ENCODE results near the gene FBXL19.
"Not testable (repeated sequence)": the region's sequence is repeated elsewhere in the genome, so short reads cannot be mapped to it uniquely, and the experiment has no call there.

FBXL19 gene, protein sequence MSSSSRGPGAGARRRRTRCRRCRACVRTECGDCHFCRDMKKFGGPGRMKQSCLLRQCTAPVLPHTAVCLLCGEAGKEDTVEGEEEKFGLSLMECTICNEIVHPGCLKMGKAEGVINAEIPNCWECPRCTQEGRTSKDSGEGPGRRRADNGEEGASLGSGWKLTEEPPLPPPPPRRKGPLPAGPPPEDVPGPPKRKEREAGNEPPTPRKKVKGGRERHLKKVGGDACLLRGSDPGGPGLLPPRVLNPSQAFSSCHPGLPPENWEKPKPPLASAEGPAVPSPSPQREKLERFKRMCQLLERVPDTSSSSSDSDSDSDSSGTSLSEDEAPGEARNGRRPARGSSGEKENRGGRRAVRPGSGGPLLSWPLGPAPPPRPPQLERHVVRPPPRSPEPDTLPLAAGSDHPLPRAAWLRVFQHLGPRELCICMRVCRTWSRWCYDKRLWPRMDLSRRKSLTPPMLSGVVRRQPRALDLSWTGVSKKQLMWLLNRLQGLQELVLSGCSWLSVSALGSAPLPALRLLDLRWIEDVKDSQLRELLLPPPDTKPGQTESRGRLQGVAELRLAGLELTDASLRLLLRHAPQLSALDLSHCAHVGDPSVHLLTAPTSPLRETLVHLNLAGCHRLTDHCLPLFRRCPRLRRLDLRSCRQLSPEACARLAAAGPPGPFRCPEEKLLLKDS

GRCh38 chr16:30923554-30924075 is at the start of gene FBXL19:
Gene FBXL19 (plus strand): TSS chr16:30923572. CDS start chr16:30925755, 2,183 bp downstream.
- DNase-seq, result no peak

- no peak for DNase-seq
These were observed 49.0 kb upstream of the FBXL19 start for GRCh38 chr16:30874244-30874820.

GRCh38 chr16:30874821-30875717 is 48.3 kb upstream of the FBXL19 start:
- DNase-seq, result peak; percentile 95

DNA sequence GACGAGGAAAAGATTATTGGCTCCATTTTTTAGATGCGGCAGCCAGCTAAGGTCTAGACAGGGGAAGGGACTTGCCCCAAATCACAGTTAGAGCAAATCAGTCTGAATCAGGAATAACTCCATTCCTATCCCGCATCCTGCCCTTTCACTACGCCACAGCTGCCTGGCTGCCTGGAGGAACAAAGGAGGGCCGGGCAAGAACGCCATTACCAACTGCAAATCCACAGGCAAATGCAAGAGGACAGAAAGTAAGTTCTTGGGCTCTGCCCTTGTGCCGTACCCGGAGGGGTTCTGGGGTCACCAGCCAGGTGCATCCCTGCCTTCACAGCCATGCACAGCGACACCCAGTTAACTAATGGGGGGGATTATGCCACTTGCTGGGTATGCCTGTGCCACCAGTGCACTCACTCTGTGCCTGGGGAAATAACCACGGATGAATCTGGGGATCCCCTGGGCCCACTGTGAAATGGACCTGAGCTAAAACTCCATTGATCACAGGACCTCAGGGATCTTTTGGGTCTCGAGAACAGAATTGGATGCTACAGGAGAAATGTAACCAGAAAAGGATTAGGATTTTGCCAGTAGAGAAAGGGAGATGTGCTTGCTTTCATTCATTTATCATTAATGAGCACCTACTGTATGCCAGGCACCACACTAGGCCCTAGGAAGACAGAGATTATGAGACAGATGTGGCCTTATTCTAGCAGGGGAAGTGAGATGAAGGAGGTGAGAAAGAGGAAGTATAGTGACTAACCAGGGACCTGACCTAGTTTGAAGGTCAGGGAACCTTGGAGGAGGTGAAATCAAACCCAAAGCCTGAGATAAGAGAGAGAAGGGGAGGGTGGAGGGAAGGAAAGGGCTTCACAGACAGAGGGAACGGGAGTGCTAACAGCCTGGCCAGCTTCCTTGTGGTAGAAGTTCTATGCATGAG is 47.2 kb upstream of the FBXL19 start:
- peak; percentile 73 for DNase-seq

DNA sequence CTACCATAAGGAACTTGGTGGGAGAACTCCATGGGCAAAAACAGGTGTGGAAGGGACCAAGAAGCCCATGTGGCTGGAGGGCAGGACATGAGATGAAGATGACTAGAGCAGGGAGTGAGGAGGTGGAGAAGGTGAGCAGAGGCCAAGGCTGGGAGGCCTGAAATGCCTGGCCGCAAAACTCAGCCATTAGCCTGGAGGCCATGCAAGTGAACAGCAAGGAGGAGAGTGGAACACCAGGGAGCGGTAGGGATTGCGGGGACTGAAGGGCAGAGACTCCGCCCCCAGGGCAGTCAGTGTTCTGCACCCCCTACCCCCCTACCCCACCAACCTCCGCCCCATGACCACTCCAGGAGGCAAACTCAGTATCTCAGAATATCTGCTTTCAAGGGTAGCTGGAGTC is 46.5 kb upstream of the FBXL19 start:
- no peak for DNase-seq

GRCh38 chr16:30882429-30883310 is 40.7 kb upstream of the FBXL19 start:
- no peak for DNase-seq

DNA sequence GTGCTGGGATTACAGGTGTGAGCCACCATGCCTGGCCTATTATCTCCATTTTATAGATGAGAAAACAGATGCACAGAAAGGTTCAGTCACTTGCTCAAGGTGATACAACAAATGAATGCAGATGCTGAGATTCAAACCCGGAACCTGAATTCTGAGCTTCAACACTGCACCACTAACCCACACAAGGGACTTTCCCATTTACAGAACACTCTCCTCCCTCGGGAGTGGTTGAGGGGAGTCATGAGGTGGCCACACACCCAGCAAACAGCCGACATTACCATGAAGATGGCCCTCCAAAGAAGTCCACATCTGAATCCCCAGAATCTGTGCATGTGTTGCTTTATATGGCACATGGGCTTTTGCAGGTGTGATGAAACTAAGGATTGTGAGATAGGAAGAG is 38.6 kb upstream of the FBXL19 start:
- no peak for DNase-seq

GRCh38 chr16:30885196-30885595 is 38.2 kb upstream of the FBXL19 start:
- no peak for DNase-seq

GRCh38 chr16:30886145-30886544 is 37.2 kb upstream of the FBXL19 start:
- no peak for DNase-seq

- DNase-seq, result no peak
These were observed 35.4 kb upstream of the FBXL19 start for GRCh38 chr16:30887927-30888326.

DNA sequence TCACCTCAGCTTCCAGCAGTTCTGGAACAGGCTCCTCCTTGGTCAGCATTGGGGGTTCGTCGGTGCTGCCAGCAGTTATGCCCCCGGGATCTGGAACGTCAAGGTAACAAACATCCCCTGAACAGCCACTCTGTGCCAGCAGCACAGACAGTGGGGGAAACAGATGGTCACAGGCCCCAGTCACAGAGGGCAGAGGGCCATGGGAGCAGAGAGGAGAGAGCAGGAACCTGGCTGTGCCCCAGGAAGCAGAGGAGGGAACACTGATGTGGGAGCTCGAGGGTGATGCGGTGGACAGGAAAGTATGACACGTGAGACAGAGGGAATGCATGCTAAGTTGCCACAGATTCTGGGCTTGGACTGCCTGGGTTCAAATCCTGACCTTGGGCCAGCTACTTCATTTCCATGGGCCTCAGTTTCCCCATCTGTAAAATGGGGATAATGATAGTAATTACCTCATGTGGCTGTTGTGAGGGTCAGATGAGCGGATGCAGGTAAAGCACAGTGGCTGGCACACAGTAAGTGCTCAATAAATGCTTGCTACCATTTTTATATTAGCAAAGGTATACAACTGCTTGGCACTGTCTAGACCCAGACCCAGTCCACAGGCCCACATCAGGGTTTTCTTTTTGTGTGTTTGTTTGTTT is 34.4 kb upstream of the FBXL19 start:
- DNase-seq, result no peak

- no peak for DNase-seq
These were observed 33.7 kb upstream of the FBXL19 start for GRCh38 chr16:30889721-30890120.

DNA sequence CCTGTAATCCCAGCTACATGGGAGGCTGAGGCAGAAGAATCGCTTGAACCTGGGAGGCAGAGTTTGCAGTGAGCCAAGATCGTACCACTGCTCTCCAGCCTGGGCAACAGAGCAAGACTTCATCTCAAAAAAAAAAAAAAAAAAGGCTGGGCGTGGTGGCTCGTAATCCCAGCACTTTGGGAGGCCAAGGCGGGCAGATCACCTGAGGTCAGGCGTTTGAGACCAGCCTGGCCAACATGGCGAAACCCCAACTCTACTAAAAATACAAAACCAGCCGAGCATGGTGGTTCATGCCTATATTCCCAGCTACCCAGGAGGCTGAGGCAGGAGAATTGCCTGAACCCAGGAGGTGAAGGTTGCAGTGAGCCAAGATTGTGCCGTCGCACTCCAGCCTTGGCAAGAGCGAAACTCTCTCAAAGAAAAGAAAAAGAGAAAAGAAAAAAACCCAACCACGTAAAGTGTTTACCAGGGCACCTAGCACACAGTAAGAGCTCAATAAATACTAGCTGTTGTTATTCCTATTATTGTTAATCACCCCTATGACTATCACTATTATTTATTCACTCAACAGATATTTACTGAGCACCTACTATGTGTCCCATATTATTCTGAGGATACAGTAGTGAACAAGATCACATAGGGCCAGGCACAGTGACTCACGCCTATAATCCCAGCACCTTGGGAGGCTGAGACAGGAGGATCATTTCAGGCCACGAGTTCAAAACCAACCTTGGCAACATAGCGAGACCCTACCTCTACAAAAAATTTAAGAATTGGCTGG is 32.1 kb upstream of the FBXL19 start:
- not testable (repeated sequence) for DNase-seq

DNA sequence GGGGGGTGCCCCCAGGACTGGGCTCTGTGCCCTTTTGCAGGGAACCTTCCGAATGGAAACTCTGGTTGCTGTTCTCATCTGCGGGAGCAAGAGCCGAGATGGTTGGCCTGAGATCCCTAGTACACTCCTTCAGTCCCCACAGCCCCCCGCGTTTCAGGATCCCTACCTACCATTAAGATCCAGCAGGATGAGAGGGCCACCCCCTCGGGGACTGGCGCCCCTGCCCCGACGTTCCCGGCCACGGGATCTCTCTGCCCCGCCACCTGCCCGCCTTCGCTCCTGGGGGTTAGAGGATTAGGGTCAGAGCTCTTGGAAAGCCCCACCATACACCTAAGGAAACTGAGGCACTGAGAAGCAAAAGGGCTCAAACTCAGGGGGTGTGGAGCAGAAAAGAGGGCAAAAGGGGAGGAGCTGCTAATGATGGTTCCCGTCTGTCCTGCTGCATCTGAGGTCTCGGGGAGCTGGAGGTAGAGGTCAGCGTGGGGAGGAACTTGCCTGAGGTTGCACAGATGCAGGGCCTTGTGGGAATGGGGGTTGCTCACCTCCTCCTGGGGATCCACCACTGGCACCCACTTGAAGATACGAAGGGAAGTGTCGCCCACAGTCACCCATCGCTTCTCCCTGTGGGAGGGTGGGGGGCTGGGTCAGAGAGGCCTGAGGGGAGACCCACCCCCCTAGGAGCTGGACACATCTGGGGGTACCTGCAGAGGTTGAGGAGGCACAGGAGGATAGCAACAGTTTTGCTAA is 30.5 kb upstream of the FBXL19 start:
- no peak for DNase-seq

- DNase-seq, result peak; percentile 27
These were observed 30.0 kb upstream of the FBXL19 start for GRCh38 chr16:30893417-30893743.

DNA sequence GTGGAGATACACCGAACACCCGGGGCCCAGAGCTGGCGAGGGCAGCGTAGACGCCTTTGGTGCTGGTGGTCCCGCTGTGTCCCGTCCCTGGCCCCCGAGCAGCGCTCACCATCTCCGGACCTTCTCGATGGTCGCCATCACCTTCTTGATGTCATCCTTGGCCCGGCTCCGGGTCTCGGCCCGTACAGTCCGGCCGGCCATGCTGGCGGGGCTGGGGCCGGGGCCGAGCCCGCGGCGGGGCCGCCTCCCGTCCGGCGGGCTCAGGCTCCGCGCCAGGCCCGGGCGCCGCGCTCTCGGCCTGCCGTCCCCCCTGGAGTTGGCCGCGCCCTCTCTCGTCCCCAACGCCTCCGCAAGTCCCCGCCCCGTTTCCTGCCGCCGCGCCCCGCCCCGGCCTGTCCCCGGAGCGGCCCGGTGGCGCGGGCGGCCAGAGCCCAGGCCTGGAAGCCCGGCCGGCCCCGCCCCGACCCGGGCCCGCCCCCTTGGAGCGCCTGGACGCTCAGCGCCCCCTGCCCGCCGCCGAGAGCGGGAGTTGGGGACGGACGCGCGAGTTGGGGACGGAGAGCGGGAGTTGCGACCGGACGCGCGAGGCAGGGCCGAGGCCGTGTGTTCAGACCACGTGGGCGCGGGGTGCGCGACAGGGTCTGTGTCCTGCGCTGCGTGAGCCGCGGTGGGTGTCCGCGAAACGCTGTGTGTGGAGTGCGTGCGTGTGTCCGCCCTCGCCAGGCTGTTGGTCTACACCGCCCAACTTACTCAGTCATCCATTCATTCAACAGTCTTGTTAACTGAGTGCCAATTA is 29.4 kb upstream of the FBXL19 start, which contains the start of gene BCL7C:
BCL7C (minus strand) TSS at position 334 of the 796 bp plus-strand sequence; CDS start at position 201, 133 bp downstream.
- peak; percentile 93 for DNase-seq
